Endothelial cell of umbilical vein (primary cell): ENCODE measurements around the gene CELF1. TPM values are rescaled to one million over a fixed set of nuclear protein-coding genes. Genes with fewer than 3 reads are reported as not detected.

Source experiments
- BruUV-seq: library from RNA; stranded (reverse); fragments of 400-500 nt; replicated peaks from 2 replicates; lab custom pipeline; 2021; lab: Mats Ljungman, UMichigan
- CTCF ChIA-PET: fragments of 300-600, 350-600 bp; sonication (Branson Sonifier 250); formaldehyde crosslinking; loops from one replicate; lab custom pipeline; 2021; ENCODE audit warnings: antibody characterized with exemption, inconsistent platforms; lab: Charles Lee
- POLR2A ChIA-PET: fragments of 300-600, 350-600 bp; sonication (Branson Sonifier 250); formaldehyde crosslinking; loops from one replicate; lab custom pipeline; 2021; ENCODE audit warnings: antibody characterized with exemption, inconsistent platforms; lab: Charles Lee
- DNase-seq: peaks from one replicate; pipeline ENCODE4 v3.0.0-alpha.2; 2011; ENCODE audit warnings: low read depth, low spot score
- FAIRE-seq: peaks from 2 replicates; lab custom pipeline; 2011; peaks lifted over from hg19 to GRCh38; lab: Jason Lieb, UNC
- H2AFZ ChIP-seq: 2 replicates; pipeline ENCODE4 v1.6.0; 2012; ENCODE audit warnings: low read depth, low read length, control low read depth, inconsistent platforms
- H3K27ac ChIP-seq: 2 replicates; pipeline ENCODE4 v1.5.1; 2011; ENCODE audit warnings: low read depth, mild to moderate bottlenecking, control low read depth, low read length, moderate library complexity; ENCODE audit not compliant: insufficient read depth
- H3K27me3 ChIP-seq, 2 experiments: 2 replicates each; pipeline versions ENCODE4 v1.6.0 to v1.6.1; 2011; ENCODE audit warnings: low read length in 2 of 2, mixed read lengths in 1 of 2; ENCODE audit not compliant: control insufficient read depth in 2 of 2, insufficient read depth in 2 of 2
- H3K36me3 ChIP-seq, 2 experiments: 2 replicates in 1 of 2; 3 replicates in 1 of 2; pipeline ENCODE4 v1.5.1; 2011; ENCODE audit warnings: low read length in 2 of 2, mild to moderate bottlenecking in 1 of 2, moderate library complexity in 1 of 2; ENCODE audit not compliant: control insufficient read depth in 2 of 2, insufficient read depth in 2 of 2; ENCODE audit errors: extremely low read depth in 1 of 2
- H3K4me1 ChIP-seq: 3 replicates; pipeline ENCODE4 v1.5.1; 2011; ENCODE audit warnings: mild to moderate bottlenecking, low read length; ENCODE audit not compliant: control insufficient read depth, insufficient read depth; ENCODE audit errors: extremely low read depth
- H3K4me2 ChIP-seq: 2 replicates; pipeline ENCODE4 v1.6.1; 2011; ENCODE audit warnings: low read length, control low read depth, mixed read lengths; ENCODE audit not compliant: insufficient read depth
- H3K4me3 ChIP-seq, 3 experiments: fragments of 200-600 bp in 1 of 3; sonication (generic), shearing (Covaris generic) in 1 of 3; replicated peaks in 1 of 3; 2 replicates each; pipeline ENCODE4 v1.5.1; 2011 to 2016; ENCODE audit warnings: control low read depth in 3 of 3, low read length in 3 of 3, mild to moderate bottlenecking in 2 of 3, inconsistent platforms in 1 of 3, low read depth in 1 of 3, moderate library complexity in 1 of 3; ENCODE audit not compliant: insufficient read depth in 1 of 3
- H3K79me2 ChIP-seq: 2 replicates; pipeline ENCODE4 v1.6.0; 2012; ENCODE audit warnings: low read length, inconsistent platforms; ENCODE audit not compliant: control insufficient read depth, insufficient read depth
- H3K9ac ChIP-seq: replicated peaks from 2 replicates; pipeline ENCODE3; 2011; ENCODE audit warnings: low read length, control low read depth; ENCODE audit not compliant: insufficient read depth; ENCODE audit errors: extremely low read depth
- H3K9me1 ChIP-seq: replicated peaks from 3 replicates; pipeline ENCODE4 v1.6.0; 2011; ENCODE audit warnings: mild to moderate bottlenecking, low read length; ENCODE audit not compliant: control insufficient read depth, insufficient read depth; ENCODE audit errors: extremely low read depth
- H3K9me3 ChIP-seq: replicated peaks from 2 replicates; pipeline ENCODE4 v1.5.1; 2012; ENCODE audit warnings: low read length, inconsistent platforms; ENCODE audit not compliant: control insufficient read depth, insufficient read depth
- H4K20me1 ChIP-seq: replicated peaks from 2 replicates; pipeline ENCODE3; 2011; ENCODE audit warnings: mild to moderate bottlenecking, low read length; ENCODE audit not compliant: control insufficient read depth, insufficient read depth; ENCODE audit errors: extremely low read depth
- EZH2 ChIP-seq: IDR thresholded peaks from 2 replicates; pipeline ENCODE4 v1.6.1; 2012; ENCODE audit warnings: borderline replicate concordance, low read depth, mild to moderate bottlenecking, moderate library complexity, low read length, inconsistent platforms; ENCODE audit not compliant: severe bottlenecking
- FOS ChIP-seq: IDR thresholded peaks from 2 replicates; pipeline ENCODE4 v1.6.1; 2011; ENCODE audit warnings: mild to moderate bottlenecking, low read length, moderate library complexity, borderline replicate concordance; ENCODE audit not compliant: insufficient read depth
- GATA2 ChIP-seq: IDR thresholded peaks from 2 replicates; pipeline ENCODE4 v1.7.0; 2011; ENCODE audit warnings: low read depth, mild to moderate bottlenecking, moderate library complexity, mixed read lengths, low read length; ENCODE audit not compliant: insufficient read length, insufficient read depth
- JUN ChIP-seq: IDR thresholded peaks from 2 replicates; pipeline ENCODE4 v1.6.1; 2011; ENCODE audit warnings: borderline replicate concordance, low read depth; ENCODE audit not compliant: insufficient read length, insufficient read depth
- POLR2A ChIP-seq: IDR thresholded peaks from 2 replicates; pipeline ENCODE4 v1.6.1; 2012; ENCODE audit warnings: low read depth, mild to moderate bottlenecking, control low read depth, low read length
- POLR2AphosphoS5 ChIP-seq: IDR thresholded peaks from 2 replicates; pipeline ENCODE4 v1.6.1; 2012; ENCODE audit warnings: low read depth, mild to moderate bottlenecking, control low read depth, low read length, moderate library complexity; ENCODE audit not compliant: insufficient read depth
- dilution Hi-C: fragments of 300-500 bp; cut with MboI; formaldehyde crosslinking; loops from one replicate; pipeline ENCODE4 v1.15.0; 2019; ENCODE audit warnings: low sequenced_read_pairs; ENCODE audit not compliant: extremely low pct_ligation_motif_present
- intact Hi-C: fragments of 100-400 bp; cut with micrococcal nuclease; formaldehyde crosslinking; loops from one replicate; pipeline ENCODE4 v1.10.0; 2022
- polyA plus RNA-seq, 4 experiments: library from polyadenylated mRNA; depleted of rRNA in 3 of 4; stranded (reverse) in 3 of 4; unstranded in 1 of 4; fragments of >200 nt; gene quantifications; 2 replicates each; pipeline versions ENCODE4 v1.2.1 to v1.2.3, GENCODE V29; 2011 to 2012; ENCODE audit warnings: missing spikeins in 1 of 4
- total RNA-seq: library from RNA; stranded (reverse); gene quantifications from 2 replicates; pipeline ENCODE4 v1.2.3, GENCODE V29; 2021
- TF ChIP-seq, protein P1 (sequence below): IDR thresholded peaks from 2 replicates; pipeline ENCODE4 v1.6.1; 2011; ENCODE audit not compliant: insufficient read depth, insufficient read length
- TF ChIP-seq, protein P2 (sequence below), 2 donors: IDR thresholded peaks; 1 replicate in 1 of 2; 2 replicates in 1 of 2; pipeline ENCODE4 v1.5.1; 2011; ENCODE audit warnings: low read length in 2 of 2, mild to moderate bottlenecking in 2 of 2, moderate library complexity in 2 of 2, control low read depth in 1 of 2, inconsistent platforms in 1 of 2, low read depth in 1 of 2; ENCODE audit not compliant: insufficient read depth in 1 of 2; ENCODE audit errors: extremely low read depth in 1 of 2

Gene CELF1
- total and polyA plus RNA-seq, 2 donors (not counting 3 experiments of a cell fraction or from before 2014, with no cell fraction given) = 66.3 to 120 TPM

DNA sequence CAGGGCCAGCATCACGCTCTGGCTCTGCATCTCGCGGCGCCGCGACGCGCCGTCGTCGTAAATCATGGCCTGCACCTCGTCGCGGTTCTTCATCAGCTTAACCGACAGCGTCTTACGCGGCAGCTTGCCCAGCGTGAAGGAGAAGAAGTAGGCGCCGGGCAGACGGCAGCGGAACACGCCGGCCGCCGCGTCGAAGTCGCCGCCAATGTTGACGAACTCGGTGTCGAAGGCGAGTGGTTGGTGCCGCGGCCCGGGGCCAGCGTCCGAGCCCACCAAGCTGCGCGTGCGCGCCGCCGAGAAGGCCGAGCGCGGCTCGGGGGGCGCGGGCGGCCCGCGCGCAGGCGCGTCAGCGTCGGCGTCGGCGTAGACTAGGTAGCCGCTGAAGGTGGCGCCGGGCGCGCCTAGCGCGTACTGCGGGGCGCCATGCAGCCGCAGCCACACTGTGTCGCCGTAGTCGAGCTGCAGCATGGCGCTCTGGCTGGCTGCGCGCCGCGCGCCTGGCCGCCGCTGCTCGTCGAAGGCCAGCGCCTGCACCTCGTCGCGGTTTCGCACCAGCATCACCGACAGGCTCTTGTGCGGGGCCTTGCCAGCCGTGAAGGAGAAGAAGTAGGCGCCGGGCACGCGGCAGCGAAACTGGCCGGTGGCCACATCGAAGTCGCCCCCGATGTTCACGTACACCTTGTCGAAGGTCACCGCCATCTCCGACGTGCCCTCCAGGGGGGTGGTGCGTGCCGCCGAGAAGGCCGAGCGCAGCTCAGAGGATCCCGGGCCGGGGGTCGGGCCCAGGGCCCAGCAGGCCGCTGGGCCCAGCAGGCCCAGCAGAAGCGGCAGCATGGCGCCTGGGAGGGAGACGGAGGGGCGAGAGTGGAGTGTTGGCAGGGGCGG is 37.3 kb upstream of the CELF1 start:
- no peaks in the 10 kb centered on the region for H4K20me1 ChIP-seq
- DNase-seq (peak; percentile 56), FAIRE-seq (no peak)
- H3K9me3 ChIP-seq = no peaks in the 10 kb centered on the region
- H3K27me3 ChIP-seq = peaks cover 25 to 31% of the 10 kb centered on the region in 2 experiments
- H3K4me1 ChIP-seq = peaks cover 10% of the 10 kb centered on the region
- H3K9ac ChIP-seq = peak overlapping the region; percentile 1
- H2AFZ ChIP-seq = peak overlapping the region; percentile 95
- no peaks in the 10 kb centered on the region for H3K79me2 ChIP-seq
- H3K4me2 ChIP-seq = peak overlapping the region; percentile 23
- H3K4me3 ChIP-seq = peak overlapping the region in 1 of 3 experiments; percentile 32
- no TSS peak for BruUV-seq
- no peak overlapping the region for H3K27ac ChIP-seq
- ChIA-PET CTCF (no interaction called here), POLR2A (no interaction called here)
- TF ChIP-seq, protein P1, sequence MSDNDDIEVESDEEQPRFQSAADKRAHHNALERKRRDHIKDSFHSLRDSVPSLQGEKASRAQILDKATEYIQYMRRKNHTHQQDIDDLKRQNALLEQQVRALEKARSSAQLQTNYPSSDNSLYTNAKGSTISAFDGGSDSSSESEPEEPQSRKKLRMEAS = peak; percentile 34
- no peak for TF ChIP-seq EZH2
- dilution Hi-C loops = no loop called here
- H3K9me1 ChIP-seq = no peaks in the 10 kb centered on the region
- intact Hi-C loops = no loop called here
- H3K36me3 ChIP-seq = no peaks in the 10 kb centered on the region

DNA sequence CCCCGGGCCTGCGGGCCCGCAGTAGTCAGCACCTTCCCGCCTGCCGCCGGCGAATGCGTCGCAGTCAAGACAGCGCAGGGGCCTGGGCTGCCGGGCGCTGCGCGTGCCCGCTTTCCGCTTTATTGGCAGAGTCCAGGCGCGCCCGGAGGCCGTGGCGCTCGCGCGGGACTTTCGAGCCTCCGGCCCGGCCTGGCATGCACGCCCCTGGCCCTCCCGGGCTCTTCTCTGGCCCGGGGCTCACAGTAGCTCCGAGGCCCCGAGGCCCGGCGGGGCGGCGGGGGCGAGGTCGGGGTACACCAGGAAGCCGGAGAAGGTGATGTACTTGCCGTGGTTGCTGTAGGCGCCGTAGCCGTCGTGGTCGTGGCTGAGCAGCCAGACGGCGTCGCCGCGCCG is 36.6 kb upstream of the CELF1 start:
- H3K36me3 ChIP-seq = no peaks in the 10 kb centered on the region
- H3K9ac ChIP-seq = peak overlapping the region; percentile 1
- H4K20me1 ChIP-seq = no peaks in the 10 kb centered on the region
- dilution Hi-C loops = no loop called here
- no peak overlapping the region for H3K4me2 ChIP-seq
- no peak overlapping the region for H3K27ac ChIP-seq
- TF ChIP-seq, protein P1 = no peak
- TF ChIP-seq EZH2 (no peak), POLR2AphosphoS5 (no peak), GATA2 (no peak), POLR2A (no peak), FOS (no peak), JUN (no peak)
- TF ChIP-seq, protein P2, sequence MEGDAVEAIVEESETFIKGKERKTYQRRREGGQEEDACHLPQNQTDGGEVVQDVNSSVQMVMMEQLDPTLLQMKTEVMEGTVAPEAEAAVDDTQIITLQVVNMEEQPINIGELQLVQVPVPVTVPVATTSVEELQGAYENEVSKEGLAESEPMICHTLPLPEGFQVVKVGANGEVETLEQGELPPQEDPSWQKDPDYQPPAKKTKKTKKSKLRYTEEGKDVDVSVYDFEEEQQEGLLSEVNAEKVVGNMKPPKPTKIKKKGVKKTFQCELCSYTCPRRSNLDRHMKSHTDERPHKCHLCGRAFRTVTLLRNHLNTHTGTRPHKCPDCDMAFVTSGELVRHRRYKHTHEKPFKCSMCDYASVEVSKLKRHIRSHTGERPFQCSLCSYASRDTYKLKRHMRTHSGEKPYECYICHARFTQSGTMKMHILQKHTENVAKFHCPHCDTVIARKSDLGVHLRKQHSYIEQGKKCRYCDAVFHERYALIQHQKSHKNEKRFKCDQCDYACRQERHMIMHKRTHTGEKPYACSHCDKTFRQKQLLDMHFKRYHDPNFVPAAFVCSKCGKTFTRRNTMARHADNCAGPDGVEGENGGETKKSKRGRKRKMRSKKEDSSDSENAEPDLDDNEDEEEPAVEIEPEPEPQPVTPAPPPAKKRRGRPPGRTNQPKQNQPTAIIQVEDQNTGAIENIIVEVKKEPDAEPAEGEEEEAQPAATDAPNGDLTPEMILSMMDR (IDR thresholded peaks at IDR 0.05; ENCODE audit: extremely low read depth in 1 of 2, insufficient read depth in 1 of 2, low read depth in 1 of 2, low read length in 2 of 2) = no peak
- H2AFZ ChIP-seq = peak overlapping the region; percentile 95
- ChIA-PET POLR2A (no interaction called here), CTCF (no interaction called here)
- H3K9me1 ChIP-seq = no peaks in the 10 kb centered on the region
- DNase-seq = no peak
- peaks cover 10% of the 10 kb centered on the region for H3K4me1 ChIP-seq
- H3K27me3 ChIP-seq = peaks cover 18 to 24% of the 10 kb centered on the region in 2 experiments
- H3K9me3 ChIP-seq = no peaks in the 10 kb centered on the region
- no peak for FAIRE-seq
- BruUV-seq = no TSS peak
- H3K79me2 ChIP-seq = no peaks in the 10 kb centered on the region
- intact Hi-C loops = no loop called here
- peak overlapping the region in 1 of 3 experiments; percentile 32 for H3K4me3 ChIP-seq
